ENCODE measurements around the gene HIPK1.
"Not testable (repeated sequence)": the region's sequence is repeated elsewhere in the genome, so short reads cannot be mapped to it uniquely, and the experiment has no call there.

HIPK1 gene

GRCh38 chr1:113983391-113983790, 54.3 kb downstream of the HIPK1 start:
- DNase-seq, result no peak

- no peak for DNase-seq
These were observed 54.7 kb downstream of the HIPK1 start for GRCh38 chr1:113983826-113984225.

- no peak for DNase-seq
These were observed 55.6 kb downstream of the HIPK1 start for GRCh38 chr1:113984710-113985109.

- no peak for DNase-seq
These were observed 57.7 kb downstream of the HIPK1 start for GRCh38 chr1:113986802-113987201.

- DNase-seq, result no peak
These were observed 58.1 kb downstream of the HIPK1 start for GRCh38 chr1:113987259-113987658.

- no peak for DNase-seq
These were observed 61.4 kb downstream of the HIPK1 start for GRCh38 chr1:113990530-113990929.

- no peak for DNase-seq
These were observed 61.8 kb downstream of the HIPK1 start for GRCh38 chr1:113990961-113991360.

GRCh38 chr1:113991467-113991997, 62.4 kb downstream of the HIPK1 start:
- no peak for DNase-seq

- no peak for DNase-seq
These were observed 63.9 kb downstream of the HIPK1 start for GRCh38 chr1:113993072-113993471.

- DNase-seq, result no peak
These were observed 64.6 kb downstream of the HIPK1 start for GRCh38 chr1:113993766-113994165.

GRCh38 chr1:113995382-113995781, 66.3 kb downstream of the HIPK1 start:
- no peak for DNase-seq

GRCh38 chr1:113998361-113998760, 69.2 kb downstream of the HIPK1 start:
- no peak for DNase-seq

- DNase-seq, result no peak
These were observed 70.1 kb downstream of the HIPK1 start for GRCh38 chr1:113999233-113999632.

- no peak for DNase-seq
These were observed 70.7 kb downstream of the HIPK1 start for GRCh38 chr1:113999799-114000198.

- DNase-seq, result no peak
These were observed 71.3 kb downstream of the HIPK1 start for GRCh38 chr1:114000406-114000805.

- no peak for DNase-seq
These were observed 73.5 kb downstream of the HIPK1 start for GRCh38 chr1:114002492-114003239.

- no peak for DNase-seq
These were observed 74.3 kb downstream of the HIPK1 start for GRCh38 chr1:114003431-114003830.

GRCh38 chr1:114006825-114007224, 77.7 kb downstream of the HIPK1 start:
- not testable (repeated sequence) for DNase-seq

GRCh38 chr1:114008480-114008941, 79.4 kb downstream of the HIPK1 start:
- DNase-seq, result no peak

GRCh38 chr1:114008993-114009392, 79.9 kb downstream of the HIPK1 start:
- no peak for DNase-seq

GRCh38 chr1:114009393-114009792, 80.3 kb downstream of the HIPK1 start:
- no peak for DNase-seq

GRCh38 chr1:114010433-114011184, 81.5 kb downstream of the HIPK1 start:
- no peak for DNase-seq

GRCh38 chr1:114011796-114012195, 82.7 kb downstream of the HIPK1 start:
- no peak for DNase-seq

- no peak for DNase-seq
These were observed 86.0 kb downstream of the HIPK1 start for GRCh38 chr1:114015075-114015474.

All from stimulated activated CD4-positive, alpha-beta T cell treated with anti-CD3 and anti-CD28 coated beads, Interleukin-12 subunit alpha, Interleukin-12 subunit beta, amount 100 ng/mL, for 4 hours (primary cell).